Upper lobe of right lung (tissue), 1 donor: Measurements from ENCODE around the gene RGS19. TPM values are rescaled to one million over a fixed set of nuclear protein-coding genes. Genes with fewer than 3 reads are reported as not detected.
A peak's percentile ranks its signal among the peaks of the same experiment; 100 is the strongest.

Source experiments
- ATAC-seq: fragments of 200-7000 bp; cut with Tn5 transposase; one replicate; pipeline ENCODE4 v1.9.1; 2020; ENCODE audit warnings: mild to moderate bottlenecking, moderate library complexity
- DNase-seq: peaks from one replicate; pipeline ENCODE4 v3.0.0-alpha.2; 2020
- H3K27ac ChIP-seq: fragments of 200-600 bp; one replicate; pipeline ENCODE4 v1.8.0; 2022
- H3K27me3 ChIP-seq: fragments of 200-600 bp; one replicate; pipeline ENCODE4 v1.8.0; 2022; ENCODE audit warnings: mild to moderate bottlenecking
- H3K36me3 ChIP-seq: fragments of 200-600 bp; one replicate; pipeline ENCODE4 v1.8.0; 2022
- H3K4me1 ChIP-seq: fragments of 200-600 bp; one replicate; pipeline ENCODE4 v1.8.0; 2022
- H3K4me3 ChIP-seq: fragments of 200-600 bp; one replicate; pipeline ENCODE4 v1.8.0; 2022; ENCODE audit warnings: mild to moderate bottlenecking
- H3K9me3 ChIP-seq: fragments of 200-600 bp; one replicate; pipeline ENCODE4 v1.8.0; 2022
- intact Hi-C: fragments of 100-400 bp; cut with DNase I; formaldehyde crosslinking; loops from one replicate; pipeline ENCODE4 v1.11.0; 2022
- total RNA-seq: library from RNA; stranded (reverse); fragmentation: NEBNext Ultra II Directional; extraction: Animal tissue kit (Norgen Biotek cat#: 25700); gene quantifications from one replicate; pipeline ENCODE4 v1.2.1, GENCODE V29; 2021
- TF ChIP-seq, protein P1 (sequence below): fragments of 200-600 bp; IDR thresholded peaks from one replicate; pipeline ENCODE4 v1.8.0; 2022; ENCODE audit warnings: antibody characterized with exemption
- donor health status: DM: no; HTN: yes; CAD: no; lungs with severe emphysema.

The RGS19 gene
- total RNA-seq, 1 donor from 2014 or later = 40.8 TPM

DNA sequence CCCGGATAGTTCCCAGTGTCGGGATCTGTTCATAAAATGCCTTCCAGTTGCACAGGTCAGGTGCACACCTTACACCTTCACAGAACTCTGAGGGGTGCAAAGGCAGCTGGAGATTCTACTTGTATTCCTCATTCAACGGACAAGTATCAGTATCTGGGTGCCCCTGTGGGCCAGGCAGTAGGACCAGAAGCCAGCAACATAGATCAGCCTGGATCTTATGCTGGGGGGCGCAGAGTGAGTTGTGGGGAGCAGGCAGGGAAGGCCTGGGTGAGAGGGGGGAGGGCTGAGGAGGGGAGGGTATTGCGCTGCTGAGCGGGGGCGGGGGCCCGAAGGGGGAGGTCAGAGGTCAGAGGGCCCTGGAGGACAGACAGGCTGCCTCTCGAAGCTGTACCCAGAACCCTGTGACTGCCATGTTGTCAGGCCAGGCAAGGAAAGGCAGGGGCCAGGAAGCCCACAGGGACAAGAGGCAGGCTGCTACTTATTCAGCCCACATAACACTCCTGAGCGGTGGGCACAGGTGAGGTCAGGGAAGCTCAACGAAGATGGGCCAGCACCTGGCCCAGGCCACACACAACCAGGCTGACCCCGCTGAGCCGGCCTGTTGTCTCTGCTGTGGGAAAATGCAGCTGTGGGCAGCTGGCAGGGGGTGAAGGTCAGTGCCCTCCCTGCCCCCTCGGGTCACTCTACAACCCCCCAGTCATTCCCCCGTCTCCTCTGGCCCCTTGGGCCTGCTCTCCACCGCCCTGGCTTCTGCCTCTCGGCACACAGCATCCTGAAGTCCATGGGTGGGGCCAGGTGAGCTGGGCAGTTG is 1.7 kb upstream of the RGS19 start:
- Histone ChIP-seq H3K27ac (peak overlapping the region; percentile 83), H3K4me1 (peaks cover 33% of the 10 kb centered on the region), H3K9me3 (no peaks in the 10 kb centered on the region), H3K36me3 (no peaks in the 10 kb centered on the region), H3K27me3 (peaks cover 20% of the 10 kb centered on the region), H3K4me3 (peak overlapping the region; percentile 55)
- TF ChIP-seq, protein P1, sequence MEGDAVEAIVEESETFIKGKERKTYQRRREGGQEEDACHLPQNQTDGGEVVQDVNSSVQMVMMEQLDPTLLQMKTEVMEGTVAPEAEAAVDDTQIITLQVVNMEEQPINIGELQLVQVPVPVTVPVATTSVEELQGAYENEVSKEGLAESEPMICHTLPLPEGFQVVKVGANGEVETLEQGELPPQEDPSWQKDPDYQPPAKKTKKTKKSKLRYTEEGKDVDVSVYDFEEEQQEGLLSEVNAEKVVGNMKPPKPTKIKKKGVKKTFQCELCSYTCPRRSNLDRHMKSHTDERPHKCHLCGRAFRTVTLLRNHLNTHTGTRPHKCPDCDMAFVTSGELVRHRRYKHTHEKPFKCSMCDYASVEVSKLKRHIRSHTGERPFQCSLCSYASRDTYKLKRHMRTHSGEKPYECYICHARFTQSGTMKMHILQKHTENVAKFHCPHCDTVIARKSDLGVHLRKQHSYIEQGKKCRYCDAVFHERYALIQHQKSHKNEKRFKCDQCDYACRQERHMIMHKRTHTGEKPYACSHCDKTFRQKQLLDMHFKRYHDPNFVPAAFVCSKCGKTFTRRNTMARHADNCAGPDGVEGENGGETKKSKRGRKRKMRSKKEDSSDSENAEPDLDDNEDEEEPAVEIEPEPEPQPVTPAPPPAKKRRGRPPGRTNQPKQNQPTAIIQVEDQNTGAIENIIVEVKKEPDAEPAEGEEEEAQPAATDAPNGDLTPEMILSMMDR = no peak
- DNase-seq (no peak), ATAC-seq (no peak)
- intact Hi-C loops = no loop called here

DNA sequence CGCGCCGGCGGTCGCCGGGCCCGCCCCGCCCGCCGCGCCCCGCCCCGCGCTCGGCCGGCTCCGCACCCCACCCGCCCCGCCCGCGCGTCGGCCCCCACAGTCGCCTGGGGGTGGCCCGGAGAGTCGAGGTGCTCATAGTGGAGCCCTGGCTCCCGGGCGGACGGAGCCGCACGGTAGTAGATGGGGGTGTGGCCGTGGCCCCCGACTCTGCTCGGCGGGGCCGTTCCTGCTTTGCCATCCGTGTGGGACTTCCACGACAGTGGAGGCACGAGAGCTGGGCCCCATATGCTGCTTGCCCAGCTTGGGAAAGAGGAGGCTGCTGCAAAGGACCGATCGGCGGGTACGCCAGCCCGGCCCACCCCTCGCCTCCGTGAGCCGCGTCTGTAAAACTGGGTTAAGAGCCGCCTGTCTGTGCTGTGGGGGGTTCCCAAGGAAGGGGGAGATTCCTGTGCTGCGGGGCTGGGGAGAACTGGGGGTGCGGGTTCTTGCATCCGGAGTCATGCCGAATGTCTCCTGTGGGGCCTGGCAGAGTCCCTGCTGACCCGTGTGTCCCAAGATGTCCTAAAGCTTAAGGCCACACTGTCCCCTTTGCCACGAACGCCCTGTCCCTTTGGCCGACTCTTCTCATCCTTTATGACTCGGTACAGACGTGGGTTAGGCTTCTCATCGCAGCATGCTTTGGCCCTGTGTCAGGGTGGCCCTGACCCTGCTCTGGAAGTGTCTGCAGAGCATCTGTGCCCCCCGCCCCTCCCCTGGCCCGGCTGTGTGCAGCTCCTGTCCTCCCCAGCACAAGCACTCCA is 895 bp upstream of the RGS19 start, which contains the start of gene OPRL1:
Gene OPRL1 (plus strand): TSS at position 70 of the 800 bp plus-strand sequence. CDS start 12,639 bp downstream, outside the sequence.
- Histone ChIP-seq H3K27me3 (peaks cover 13% of the 10 kb centered on the region), H3K27ac (peak within 1 kb of the TSS; percentile 83), H3K4me1 (peaks cover 33% of the 10 kb centered on the region), H3K4me3 (peak within 1 kb of the TSS; percentile 71), H3K36me3 (no peaks in the 10 kb centered on the region), H3K9me3 (no peaks in the 10 kb centered on the region)
- ATAC-seq = peak; percentile 0
- intact Hi-C loops = no loop called here
- no peak for DNase-seq
- TF ChIP-seq, protein P1 = no peak

DNA sequence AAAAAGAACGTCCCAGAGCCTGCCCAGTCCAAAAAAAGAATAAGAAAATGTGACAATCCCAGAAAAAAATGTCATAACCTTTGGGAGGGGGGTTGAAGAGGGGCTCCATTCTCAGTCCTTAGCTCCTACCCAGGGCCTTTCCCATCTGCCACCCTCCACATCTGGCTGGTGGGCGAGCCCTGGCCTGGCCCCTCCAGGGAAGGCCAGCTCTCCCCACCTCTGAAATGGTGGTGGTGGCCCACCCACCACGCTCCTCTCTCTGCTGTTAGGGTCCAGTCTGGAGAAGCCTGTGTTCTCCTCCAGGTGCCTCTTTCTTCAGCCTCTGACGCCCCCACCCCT is 415 bp downstream of the RGS19 start:
- Histone ChIP-seq H3K27me3 (peaks cover 1% of the 10 kb centered on the region), H3K36me3 (peaks cover 4% of the 10 kb centered on the region), H3K9me3 (no peaks in the 10 kb centered on the region), H3K4me1 (peaks cover 26% of the 10 kb centered on the region), H3K4me3 (peak overlapping the region; percentile 71), H3K27ac (peak overlapping the region; percentile 83)
- no peak for ATAC-seq
- no peak for DNase-seq
- TF ChIP-seq, protein P1 = no peak
- intact Hi-C loops = no loop called here

DNA sequence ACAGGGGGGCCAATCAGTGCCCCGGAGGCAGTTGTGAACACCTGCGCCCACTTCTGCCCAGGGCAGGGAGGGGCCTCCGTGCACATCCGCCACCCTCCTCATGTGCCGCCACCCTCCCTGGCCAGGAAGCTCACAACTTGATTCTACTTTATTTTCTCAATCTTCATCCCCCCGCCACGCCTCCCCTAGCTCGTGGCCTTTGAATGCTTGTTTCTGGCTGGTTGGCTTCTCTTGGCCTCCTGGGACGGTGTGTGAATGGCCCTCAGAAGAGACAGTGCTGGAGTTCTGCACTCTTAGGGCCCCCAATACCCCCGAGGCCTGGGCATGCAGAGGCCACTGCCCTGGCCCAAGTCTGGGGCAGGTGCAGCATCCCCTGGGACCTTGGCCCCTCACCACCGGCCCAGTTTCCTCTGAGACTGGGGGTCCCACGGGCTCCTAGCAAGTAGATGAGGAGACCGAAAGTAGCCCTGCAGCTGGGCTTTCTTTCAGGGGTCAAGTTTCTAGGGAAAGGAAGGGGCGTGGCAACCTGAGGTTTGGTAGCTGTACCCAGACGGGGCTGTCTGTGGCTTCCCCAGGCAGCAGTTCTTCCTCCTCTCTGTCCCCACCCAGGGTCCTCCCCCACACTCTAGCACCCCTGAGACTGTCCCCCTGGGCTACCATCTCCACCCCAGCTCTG is 1.3 kb downstream of the RGS19 start:
- Histone ChIP-seq H3K9me3 (no peaks in the 10 kb centered on the region), H3K36me3 (peaks cover 12% of the 10 kb centered on the region), H3K4me1 (peaks cover 19% of the 10 kb centered on the region), H3K27ac (peak overlapping the region; percentile 83), H3K27me3 (no peaks in the 10 kb centered on the region), H3K4me3 (peak overlapping the region; percentile 71)
- DNase-seq (no peak), ATAC-seq (peak; percentile 17)
- TF ChIP-seq, protein P1 = no peak
- intact Hi-C loops = no loop called here

DNA sequence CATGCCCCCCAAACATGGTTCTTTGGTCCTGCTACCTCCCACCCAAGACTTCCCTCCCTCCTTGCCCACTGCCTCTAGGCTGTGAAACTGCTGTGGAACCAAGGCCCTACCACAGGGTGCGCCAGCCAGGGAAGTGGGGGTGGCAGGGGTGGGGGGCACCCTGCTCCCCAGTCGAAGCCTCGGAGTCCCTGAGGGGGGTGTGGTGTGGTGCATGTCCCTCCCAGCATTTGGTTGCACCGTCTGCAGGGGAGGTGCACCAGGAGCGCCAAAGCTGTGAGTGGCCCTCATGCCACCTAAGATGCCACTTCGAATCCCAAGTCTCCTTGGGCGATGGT is 1.8 kb downstream of the RGS19 start:
- H3K27me3 ChIP-seq = no peaks in the 10 kb centered on the region
- peak overlapping the region; percentile 83 for H3K27ac ChIP-seq
- DNase-seq = no peak
- H3K4me3 ChIP-seq = peak overlapping the region; percentile 71
- H3K4me1 ChIP-seq = peaks cover 17% of the 10 kb centered on the region
- H3K9me3 ChIP-seq = no peaks in the 10 kb centered on the region
- peaks cover 15% of the 10 kb centered on the region for H3K36me3 ChIP-seq
- no peak for ATAC-seq
- intact Hi-C loops = no loop called here
- TF ChIP-seq, protein P1 = no peak
